Liver (tissue), 3 donors: ENCODE measurements around the gene BLOC1S1.

Experiments used
- EGR1 ChIP-seq, 2 donors: IDR thresholded peaks; 2 replicates each; pipeline ENCODE4 v1.6.1; 2016 to 2018; ENCODE audit warnings: antibody characterized with exemption in 2 of 2, low read depth in 2 of 2
- GABPA ChIP-seq, 2 donors: IDR thresholded peaks in 1 of 2; conservative IDR thresholded peaks in 1 of 2; 2 replicates each; pipeline ENCODE4 v1.6.1; 2016; ENCODE audit warnings: antibody characterized with exemption in 2 of 2, mild to moderate bottlenecking in 1 of 2, moderate library complexity in 1 of 2
- HNF4G ChIP-seq: IDR thresholded peaks from 2 replicates; pipeline ENCODE4 v1.6.1; 2016; ENCODE audit warnings: antibody characterized with exemption
- MAX ChIP-seq: IDR thresholded peaks from 2 replicates; pipeline ENCODE4 v1.6.1; 2016; ENCODE audit warnings: antibody characterized with exemption
- YY1 ChIP-seq: IDR thresholded peaks from 2 replicates; pipeline ENCODE4 v1.6.1; 2016; ENCODE audit warnings: antibody characterized with exemption, mild to moderate bottlenecking
- ZBTB33 ChIP-seq: IDR thresholded peaks from 2 replicates; pipeline ENCODE4 v1.6.1; 2016; ENCODE audit warnings: antibody characterized with exemption
- TF ChIP-seq, protein P1 (sequence below): fragments of 150-350 bp; IDR thresholded peaks from 2 replicates; pipeline ENCODE4 v1.5.1; 2017; ENCODE audit warnings: improper control_type of control experiment, low read depth, low read length; ENCODE audit not compliant: missing input control
- TF ChIP-seq, protein P2 (sequence below): IDR thresholded peaks from 2 replicates; pipeline ENCODE4 v1.6.1; 2016; ENCODE audit warnings: antibody characterized with exemption
- TF ChIP-seq, protein P3 (sequence below): IDR thresholded peaks from 2 replicates; pipeline ENCODE4 v1.6.1; 2016; ENCODE audit warnings: antibody characterized with exemption, mild to moderate bottlenecking
- donor health status: healthy.
- donor health status: healthy.

DNA sequence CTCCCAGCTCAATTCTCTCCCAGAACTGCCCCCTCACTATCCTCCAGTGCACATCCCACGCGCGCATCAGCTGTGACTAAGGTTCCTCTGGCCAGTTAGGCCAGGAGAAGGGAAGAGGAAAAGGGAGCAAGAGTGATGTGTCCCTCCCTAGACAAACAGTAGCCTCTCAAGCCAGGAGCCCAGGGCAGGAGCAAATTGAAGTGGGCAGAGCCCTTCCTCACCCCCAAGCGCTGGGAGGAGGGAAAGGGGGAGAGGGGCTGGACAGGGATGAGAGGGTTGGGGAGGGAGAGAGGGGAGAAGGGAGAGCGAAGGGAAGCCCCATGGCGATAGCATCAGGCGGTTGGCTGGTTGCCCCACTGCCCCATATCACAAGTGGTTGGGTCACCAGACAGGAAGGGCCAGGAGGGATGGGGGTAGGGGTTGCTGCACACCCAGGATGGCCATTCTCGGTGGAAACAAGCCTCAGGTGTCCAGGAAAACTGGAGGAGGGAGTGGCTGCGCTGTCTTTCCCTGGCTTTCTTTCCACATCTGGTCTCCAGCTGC is 11.9 kb downstream of the BLOC1S1 start:
- TF ChIP-seq YY1: no peak
- TF ChIP-seq, protein P1, sequence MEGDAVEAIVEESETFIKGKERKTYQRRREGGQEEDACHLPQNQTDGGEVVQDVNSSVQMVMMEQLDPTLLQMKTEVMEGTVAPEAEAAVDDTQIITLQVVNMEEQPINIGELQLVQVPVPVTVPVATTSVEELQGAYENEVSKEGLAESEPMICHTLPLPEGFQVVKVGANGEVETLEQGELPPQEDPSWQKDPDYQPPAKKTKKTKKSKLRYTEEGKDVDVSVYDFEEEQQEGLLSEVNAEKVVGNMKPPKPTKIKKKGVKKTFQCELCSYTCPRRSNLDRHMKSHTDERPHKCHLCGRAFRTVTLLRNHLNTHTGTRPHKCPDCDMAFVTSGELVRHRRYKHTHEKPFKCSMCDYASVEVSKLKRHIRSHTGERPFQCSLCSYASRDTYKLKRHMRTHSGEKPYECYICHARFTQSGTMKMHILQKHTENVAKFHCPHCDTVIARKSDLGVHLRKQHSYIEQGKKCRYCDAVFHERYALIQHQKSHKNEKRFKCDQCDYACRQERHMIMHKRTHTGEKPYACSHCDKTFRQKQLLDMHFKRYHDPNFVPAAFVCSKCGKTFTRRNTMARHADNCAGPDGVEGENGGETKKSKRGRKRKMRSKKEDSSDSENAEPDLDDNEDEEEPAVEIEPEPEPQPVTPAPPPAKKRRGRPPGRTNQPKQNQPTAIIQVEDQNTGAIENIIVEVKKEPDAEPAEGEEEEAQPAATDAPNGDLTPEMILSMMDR: no peak
- TF ChIP-seq ZBTB33: no peak
- TF ChIP-seq HNF4G: no peak
- TF ChIP-seq MAX: no peak
- TF ChIP-seq EGR1 (IDR thresholded peaks at IDR 0.05; ENCODE audit: low read depth in 2 of 2): no peak
- TF ChIP-seq, protein P2, sequence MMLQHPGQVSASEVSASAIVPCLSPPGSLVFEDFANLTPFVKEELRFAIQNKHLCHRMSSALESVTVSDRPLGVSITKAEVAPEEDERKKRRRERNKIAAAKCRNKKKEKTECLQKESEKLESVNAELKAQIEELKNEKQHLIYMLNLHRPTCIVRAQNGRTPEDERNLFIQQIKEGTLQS: no peak
- TF ChIP-seq GABPA (IDR thresholded peaks at IDR 0.05 in 1 of 2, conservative IDR thresholded peaks at IDR 0.05 in 1 of 2): no peak
- TF ChIP-seq, protein P3, sequence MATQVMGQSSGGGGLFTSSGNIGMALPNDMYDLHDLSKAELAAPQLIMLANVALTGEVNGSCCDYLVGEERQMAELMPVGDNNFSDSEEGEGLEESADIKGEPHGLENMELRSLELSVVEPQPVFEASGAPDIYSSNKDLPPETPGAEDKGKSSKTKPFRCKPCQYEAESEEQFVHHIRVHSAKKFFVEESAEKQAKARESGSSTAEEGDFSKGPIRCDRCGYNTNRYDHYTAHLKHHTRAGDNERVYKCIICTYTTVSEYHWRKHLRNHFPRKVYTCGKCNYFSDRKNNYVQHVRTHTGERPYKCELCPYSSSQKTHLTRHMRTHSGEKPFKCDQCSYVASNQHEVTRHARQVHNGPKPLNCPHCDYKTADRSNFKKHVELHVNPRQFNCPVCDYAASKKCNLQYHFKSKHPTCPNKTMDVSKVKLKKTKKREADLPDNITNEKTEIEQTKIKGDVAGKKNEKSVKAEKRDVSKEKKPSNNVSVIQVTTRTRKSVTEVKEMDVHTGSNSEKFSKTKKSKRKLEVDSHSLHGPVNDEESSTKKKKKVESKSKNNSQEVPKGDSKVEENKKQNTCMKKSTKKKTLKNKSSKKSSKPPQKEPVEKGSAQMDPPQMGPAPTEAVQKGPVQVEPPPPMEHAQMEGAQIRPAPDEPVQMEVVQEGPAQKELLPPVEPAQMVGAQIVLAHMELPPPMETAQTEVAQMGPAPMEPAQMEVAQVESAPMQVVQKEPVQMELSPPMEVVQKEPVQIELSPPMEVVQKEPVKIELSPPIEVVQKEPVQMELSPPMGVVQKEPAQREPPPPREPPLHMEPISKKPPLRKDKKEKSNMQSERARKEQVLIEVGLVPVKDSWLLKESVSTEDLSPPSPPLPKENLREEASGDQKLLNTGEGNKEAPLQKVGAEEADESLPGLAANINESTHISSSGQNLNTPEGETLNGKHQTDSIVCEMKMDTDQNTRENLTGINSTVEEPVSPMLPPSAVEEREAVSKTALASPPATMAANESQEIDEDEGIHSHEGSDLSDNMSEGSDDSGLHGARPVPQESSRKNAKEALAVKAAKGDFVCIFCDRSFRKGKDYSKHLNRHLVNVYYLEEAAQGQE: no peak
